ENCODE measurements around the gene OR5M11. TPM values are rescaled to one million over a fixed set of nuclear protein-coding genes. Genes with fewer than 3 reads are reported as not detected.

OR5M11 gene
- total RNA-seq, 1 experiment from 2014 or later: not detected

Other genes with a start within 250 kb of the OR5M11 start
- gene OR8K3, start 228.1 kb downstream of the OR5M11 start, total RNA-seq (2014; rRNA removed; shearing (Covaris generic)): not detected in 2 replicates
- gene OR8K1, start 197.2 kb downstream of the OR5M11 start, total RNA-seq (2014; rRNA removed; shearing (Covaris generic)): not detected in 2 replicates
- not detected in 2 replicates for gene OR8J1, start 189.0 kb downstream of the OR5M11 start, total RNA-seq (2014; rRNA removed; shearing (Covaris generic))
- not detected in 2 replicates for gene OR8U1, start 167.6 kb downstream of the OR5M11 start, total RNA-seq (2014; rRNA removed; shearing (Covaris generic))
- not detected in 2 replicates for gene OR5AL1, start 130.6 kb downstream of the OR5M11 start, total RNA-seq (2014; rRNA removed; shearing (Covaris generic))
- not detected in 2 replicates for gene OR5M3, start 69.9 kb downstream of the OR5M11 start, total RNA-seq (2014; rRNA removed; shearing (Covaris generic))
- gene OR5M8, start 51.9 kb downstream of the OR5M11 start, total RNA-seq (2014; rRNA removed; shearing (Covaris generic)): not detected in 2 replicates
- not detected in 2 replicates for gene OR5M10, start 34.5 kb upstream of the OR5M11 start, total RNA-seq (2014; rRNA removed; shearing (Covaris generic))
- gene OR5M1, start 71.6 kb upstream of the OR5M11 start, total RNA-seq (2014; rRNA removed; shearing (Covaris generic)): not detected in 2 replicates
- not detected in 2 replicates for gene OR5AP2, start 99.2 kb upstream of the OR5M11 start, total RNA-seq (2014; rRNA removed; shearing (Covaris generic))
- not detected in 2 replicates for gene OR5AR1, start 120.4 kb upstream of the OR5M11 start, total RNA-seq (2014; rRNA removed; shearing (Covaris generic))
- not detected in 2 replicates for gene OR9G1, start 155.8 kb upstream of the OR5M11 start, total RNA-seq (2014; rRNA removed; shearing (Covaris generic))
- gene OR9G4, start 205.4 kb upstream of the OR5M11 start, total RNA-seq (2014; rRNA removed; shearing (Covaris generic)): not detected in 2 replicates